Thyroid gland (tissue), 4 donors: ENCODE results near the gene SENP2.
"Not testable (repeated sequence)": the region's sequence is repeated elsewhere in the genome, so short reads cannot be mapped to it uniquely, and the experiment has no call there.

Experiments used
- POLR2A ChIP-seq, 2 donors: fragments of 450-650 bp; IDR thresholded peaks; one replicate each; pipeline ENCODE4 v1.6.1; 2017; ENCODE audit warnings: antibody characterized with exemption in 2 of 2, mild to moderate bottlenecking in 2 of 2, moderate library complexity in 1 of 2
- TF ChIP-seq, protein P1 (sequence below), 6 experiments: fragments of 200-600 bp in 3 of 6; fragments of 450-650 bp in 3 of 6; sonication (generic) in 3 of 6; IDR thresholded peaks; one replicate each; pipeline ENCODE4 v1.5.1; 2016 to 2019; ENCODE audit warnings: antibody characterized with exemption in 6 of 6, mild to moderate bottlenecking in 2 of 6, inconsistent platforms in 1 of 6, moderate library complexity in 1 of 6

DNA sequence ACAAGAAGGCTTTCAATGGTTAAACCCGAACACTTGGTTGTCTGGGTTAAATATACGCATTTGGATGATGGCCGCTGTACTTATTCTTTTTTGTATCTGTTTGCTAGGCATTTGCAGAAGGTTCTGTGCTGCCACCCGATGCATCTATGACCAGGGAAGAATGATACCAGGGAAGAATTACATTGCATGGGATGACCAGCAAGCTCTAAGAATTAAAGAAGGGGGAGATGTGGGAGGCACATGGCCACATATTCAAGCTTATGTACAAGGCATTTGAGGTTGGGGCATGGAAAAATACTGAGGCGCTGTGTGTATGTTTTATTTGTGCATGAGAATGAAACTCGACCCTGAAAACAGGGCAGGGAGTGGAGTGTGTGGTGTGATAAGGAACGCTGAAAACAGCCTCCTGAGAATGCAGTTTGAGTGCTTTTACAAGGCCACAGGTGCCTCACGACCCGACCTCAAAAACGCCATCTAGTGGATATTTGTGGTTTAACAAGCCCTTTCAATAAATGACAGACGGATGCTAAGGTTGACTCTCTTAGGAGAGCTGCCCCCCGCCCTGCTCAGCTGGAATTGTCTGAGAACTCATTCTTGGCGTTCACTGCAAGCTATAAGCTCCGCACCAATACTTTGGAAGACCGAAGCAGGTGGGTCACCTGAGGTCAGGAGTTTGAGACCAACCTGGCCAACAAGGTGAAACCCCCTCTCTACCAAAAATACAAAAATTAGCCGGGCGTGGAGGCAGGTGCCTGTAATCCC, 10.8 kb upstream of the SENP2 start:
- TF ChIP-seq, protein P1, sequence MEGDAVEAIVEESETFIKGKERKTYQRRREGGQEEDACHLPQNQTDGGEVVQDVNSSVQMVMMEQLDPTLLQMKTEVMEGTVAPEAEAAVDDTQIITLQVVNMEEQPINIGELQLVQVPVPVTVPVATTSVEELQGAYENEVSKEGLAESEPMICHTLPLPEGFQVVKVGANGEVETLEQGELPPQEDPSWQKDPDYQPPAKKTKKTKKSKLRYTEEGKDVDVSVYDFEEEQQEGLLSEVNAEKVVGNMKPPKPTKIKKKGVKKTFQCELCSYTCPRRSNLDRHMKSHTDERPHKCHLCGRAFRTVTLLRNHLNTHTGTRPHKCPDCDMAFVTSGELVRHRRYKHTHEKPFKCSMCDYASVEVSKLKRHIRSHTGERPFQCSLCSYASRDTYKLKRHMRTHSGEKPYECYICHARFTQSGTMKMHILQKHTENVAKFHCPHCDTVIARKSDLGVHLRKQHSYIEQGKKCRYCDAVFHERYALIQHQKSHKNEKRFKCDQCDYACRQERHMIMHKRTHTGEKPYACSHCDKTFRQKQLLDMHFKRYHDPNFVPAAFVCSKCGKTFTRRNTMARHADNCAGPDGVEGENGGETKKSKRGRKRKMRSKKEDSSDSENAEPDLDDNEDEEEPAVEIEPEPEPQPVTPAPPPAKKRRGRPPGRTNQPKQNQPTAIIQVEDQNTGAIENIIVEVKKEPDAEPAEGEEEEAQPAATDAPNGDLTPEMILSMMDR (IDR thresholded peaks at IDR 0.05): peak; percentile 17 to 71 (median 63)
- TF ChIP-seq POLR2A (IDR thresholded peaks at IDR 0.05): not testable (repeated sequence)
